ENCODE data around the gene TUBGCP2. TPM values are rescaled to one million over a fixed set of nuclear protein-coding genes. Genes with fewer than 3 reads are reported as not detected.

Gene TUBGCP2
- total and polyA plus RNA-seq, 2 of the 13 experiments (the other 11 are each of a cell fraction or from before 2014, with no cell fraction given): 21.3 to 34.5 TPM

DNA sequence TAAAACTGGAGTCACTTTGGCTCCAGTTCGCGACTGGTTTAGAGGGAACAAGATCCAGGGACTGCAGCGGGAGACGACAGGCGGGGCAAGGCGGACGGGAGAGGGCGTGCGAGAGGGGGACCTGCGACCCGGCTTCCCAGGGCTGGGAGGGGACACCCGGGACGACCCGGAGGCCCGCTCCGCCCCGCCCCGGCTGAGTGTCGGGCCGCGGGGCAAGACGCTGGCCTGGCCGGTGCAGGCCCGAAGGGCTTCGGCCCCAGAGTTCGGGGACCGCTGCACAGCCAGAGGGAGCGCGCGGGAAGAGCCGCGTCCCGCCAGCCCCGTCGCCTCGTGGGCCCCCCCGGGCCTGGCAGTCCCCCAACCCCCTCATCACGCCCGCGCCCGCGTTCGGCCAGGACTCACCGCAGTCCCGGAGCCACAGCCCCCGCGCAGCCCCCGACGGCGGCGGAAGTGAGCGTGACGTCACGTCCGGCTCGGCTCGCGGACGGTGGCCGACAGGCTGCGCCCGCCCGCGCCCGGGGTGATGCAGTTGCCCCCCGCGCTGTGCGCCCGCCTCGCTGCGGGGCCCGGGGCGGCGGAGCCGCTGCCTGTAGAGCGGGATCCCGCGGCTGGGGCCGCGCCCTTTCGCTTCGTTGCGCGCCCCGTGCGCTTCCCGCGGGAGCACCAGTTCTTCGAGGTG lies at the start of gene TUBGCP2, which contains the start of gene ZNF511 (continued):
- TF ChIP-seq ZNF318 (CRISPR knock-in tag; IDR thresholded peaks at IDR 0.05) (no peak), NFATC3 (CRISPR knock-in tag; IDR thresholded peaks at IDR 0.05) (no peak), ZNF570 (CRISPR knock-in tag; IDR thresholded peaks at IDR 0.05; ENCODE audit: borderline replicate concordance) (no peak), BRCA1 (CRISPR knock-in tag; IDR thresholded peaks at IDR 0.05) (0 out of 2 replicates have a peak, but pooled peaks have one; percentile 62), ZNF780A (CRISPR knock-in tag; IDR thresholded peaks at IDR 0.05) (no peak), ZNF567 (CRISPR knock-in tag; IDR thresholded peaks at IDR 0.05; ENCODE audit: borderline replicate concordance) (no peak), HCFC1 (IDR thresholded peaks at IDR 0.05; ENCODE audit: low read depth, low read length) (peak; percentile 37; the same call in 1 of the 2 replicates), SAP130 (CRISPR knock-in tag; IDR thresholded peaks at IDR 0.05; ENCODE audit: low read depth) (peak; percentile 48; the same call in 1 of the 2 replicates), ZNF660 (CRISPR knock-in tag; IDR thresholded peaks at IDR 0.05; ENCODE audit: borderline replicate concordance, low read depth) (no peak), ZNF101 (CRISPR knock-in tag; IDR thresholded peaks at IDR 0.05; ENCODE audit: borderline replicate concordance, low read depth) (no peak), MAX (IDR thresholded peaks at IDR 0.05) (peak; percentile 58), SETDB1 (CRISPR knock-in tag; IDR thresholded peaks at IDR 0.05; ENCODE audit: borderline replicate concordance) (no peak), ZFP82 (CRISPR knock-in tag; IDR thresholded peaks at IDR 0.05; ENCODE audit: borderline replicate concordance) (0 out of 2 replicates have a peak, but pooled peaks have one; percentile 65), KLF11 (CRISPR knock-in tag; IDR thresholded peaks at IDR 0.05) (no peak), ZNF430 (CRISPR knock-in tag; IDR thresholded peaks at IDR 0.05) (no peak)
- TF ChIP-seq, protein P1, sequence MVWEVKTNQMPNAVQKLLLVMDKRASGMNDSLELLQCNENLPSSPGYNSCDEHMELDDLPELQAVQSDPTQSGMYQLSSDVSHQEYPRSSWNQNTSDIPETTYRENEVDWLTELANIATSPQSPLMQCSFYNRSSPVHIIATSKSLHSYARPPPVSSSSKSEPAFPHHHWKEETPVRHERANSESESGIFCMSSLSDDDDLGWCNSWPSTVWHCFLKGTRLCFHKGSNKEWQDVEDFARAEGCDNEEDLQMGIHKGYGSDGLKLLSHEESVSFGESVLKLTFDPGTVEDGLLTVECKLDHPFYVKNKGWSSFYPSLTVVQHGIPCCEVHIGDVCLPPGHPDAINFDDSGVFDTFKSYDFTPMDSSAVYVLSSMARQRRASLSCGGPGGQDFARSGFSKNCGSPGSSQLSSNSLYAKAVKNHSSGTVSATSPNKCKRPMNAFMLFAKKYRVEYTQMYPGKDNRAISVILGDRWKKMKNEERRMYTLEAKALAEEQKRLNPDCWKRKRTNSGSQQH (CRISPR knock-in tag; IDR thresholded peaks at IDR 0.05; ENCODE audit: low read depth): no peak
- TF ChIP-seq, protein P2, sequence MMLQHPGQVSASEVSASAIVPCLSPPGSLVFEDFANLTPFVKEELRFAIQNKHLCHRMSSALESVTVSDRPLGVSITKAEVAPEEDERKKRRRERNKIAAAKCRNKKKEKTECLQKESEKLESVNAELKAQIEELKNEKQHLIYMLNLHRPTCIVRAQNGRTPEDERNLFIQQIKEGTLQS (CRISPR knock-in tag; IDR thresholded peaks at IDR 0.05): peak; percentile 51; the same call in 1 of the 2 replicates
- TF ChIP-seq, protein P3, sequence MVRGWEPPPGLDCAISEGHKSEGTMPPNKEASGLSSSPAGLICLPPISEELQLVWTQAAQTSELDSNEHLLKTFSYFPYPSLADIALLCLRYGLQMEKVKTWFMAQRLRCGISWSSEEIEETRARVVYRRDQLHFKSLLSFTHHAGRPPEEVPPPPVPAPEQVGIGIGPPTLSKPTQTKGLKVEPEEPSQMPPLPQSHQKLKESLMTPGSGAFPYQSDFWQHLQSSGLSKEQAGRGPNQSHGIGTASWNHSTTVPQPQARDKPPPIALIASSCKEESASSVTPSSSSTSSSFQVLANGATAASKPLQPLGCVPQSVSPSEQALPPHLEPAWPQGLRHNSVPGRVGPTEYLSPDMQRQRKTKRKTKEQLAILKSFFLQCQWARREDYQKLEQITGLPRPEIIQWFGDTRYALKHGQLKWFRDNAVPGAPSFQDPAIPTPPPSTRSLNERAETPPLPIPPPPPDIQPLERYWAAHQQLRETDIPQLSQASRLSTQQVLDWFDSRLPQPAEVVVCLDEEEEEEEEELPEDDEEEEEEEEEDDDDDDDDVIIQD (CRISPR knock-in tag; IDR thresholded peaks at IDR 0.05; ENCODE audit: low read depth): no peak
